ENCODE results near the gene THAP7. TPM values are rescaled to one million over a fixed set of nuclear protein-coding genes. Genes with fewer than 3 reads are reported as not detected.
A peak's percentile ranks its signal among the peaks of the same experiment; 100 is the strongest.

The THAP7 gene
- total and polyA plus RNA-seq, 5 experiments from 2014 or later, result 31.7 to 70.5 (median 55.5) TPM

GRCh38 chr22:21003782-21004181, 1.9 kb upstream of the THAP7 start:
- no peak for ATAC-seq
- Mint-ChIP-seq H3K36me3 (peaks cover 0 to 5% (median 0%) of the 10 kb centered on the region in 3 donors), H3K4me3 (peak overlapping the region in 8 of 10 donors; percentile 24 to 98 (median 97)), H3K4me1 (peaks cover 12 to 42% (median 38%) of the 10 kb centered on the region in 4 donors), H3K27me3 (no peaks in the 10 kb centered on the region), H3K27ac (peak overlapping the region in 9 of 10 donors; percentile 94 to 100 (median 99)), H3K9me3 (no peaks in the 10 kb centered on the region)
- POLR2A ChIA-PET, result interaction anchor here (4.4 to 7.0 kb wide), 2 partner anchors 10 to 22 kb away, joined by 41 to 78 read pairs; partner anchors contain the start of genes LZTR1 and P2RX6
- no peak for DNase-seq

- H3K4me3 Mint-ChIP-seq, result peak overlapping the region; percentile 94 to 98 (median 98)
- DNase-seq, result peak in 1 of 10 donors; percentile 65
- H3K36me3 Mint-ChIP-seq, result peaks cover 0 to 15% (median 0%) of the 10 kb centered on the region in 3 donors
Observed at GRCh38 chr22:21000987-21001600, 824 bp downstream of the THAP7 start.

GRCh38 chr22:21000207-21000986, 1.5 kb downstream of the THAP7 start:
- H3K36me3 Mint-ChIP-seq, result peaks cover 0 to 16% (median 0%) of the 10 kb centered on the region in 3 donors
- peaks cover 18 to 49% (median 43%) of the 10 kb centered on the region in 4 donors for H3K4me1 Mint-ChIP-seq
- peak overlapping the region; percentile 98 to 100 (median 99) for H3K27ac Mint-ChIP-seq
- POLR2A ChIA-PET, result interaction anchor here (0.7 to 7.0 kb wide), 9 partner anchors 10 to 884 kb away, joined by 3 to 78 read pairs (median 3); partner anchors contain the start of genes LRRC74B, LZTR1 and TRMT2A
- peak overlapping the region; percentile 94 to 98 (median 98) for H3K4me3 Mint-ChIP-seq
- ATAC-seq (no peak), DNase-seq (peak in 1 of 10 donors; percentile 62)
- no peaks in the 10 kb centered on the region for H3K27me3 Mint-ChIP-seq
- H3K9me3 Mint-ChIP-seq, result no peaks in the 10 kb centered on the region

More at GRCh38 chr22:21000987-21001600, 824 bp downstream of the THAP7 start:
- peaks cover 18 to 49% (median 43%) of the 10 kb centered on the region in 4 donors for H3K4me1 Mint-ChIP-seq
- POLR2A ChIA-PET, result interaction anchor here (0.7 to 7.0 kb wide), 9 partner anchors 11 to 884 kb away, joined by 3 to 78 read pairs (median 3); partner anchors contain the start of genes LRRC74B, LZTR1 and TRMT2A
- peak overlapping the region; percentile 98 to 100 (median 99) for H3K27ac Mint-ChIP-seq
- no peaks in the 10 kb centered on the region for H3K27me3 Mint-ChIP-seq
- ATAC-seq, result no peak
- H3K9me3 Mint-ChIP-seq, result no peaks in the 10 kb centered on the region

GRCh38 chr22:20999350-21000206, 2.3 kb downstream of the THAP7 start:
- H3K27ac Mint-ChIP-seq, result peak overlapping the region in 8 of 10 donors; percentile 6 to 100 (median 99)
- peaks cover 18 to 49% (median 43%) of the 10 kb centered on the region in 4 donors for H3K4me1 Mint-ChIP-seq
- peaks cover 0 to 19% (median 0%) of the 10 kb centered on the region in 3 donors for H3K36me3 Mint-ChIP-seq
- no peaks in the 10 kb centered on the region for H3K27me3 Mint-ChIP-seq
- DNase-seq (peak in 1 of 10 donors; percentile 49), ATAC-seq (no peak)
- peak overlapping the region; percentile 34 to 98 (median 96) for H3K4me3 Mint-ChIP-seq
- no peaks in the 10 kb centered on the region for H3K9me3 Mint-ChIP-seq
- POLR2A ChIA-PET, result interaction anchor here (0.7 to 7.0 kb wide), 6 partner anchors 9 to 22 kb away, joined by 3 to 78 read pairs (median 3); partner anchors contain the start of genes LZTR1 and P2RX6

GRCh38 chr22:20998411-20999336, 3.2 kb downstream of the THAP7 start:
- DNase-seq (no peak), ATAC-seq (no peak)
- POLR2A ChIA-PET, result interaction anchor here (0.8 to 7.0 kb wide), 4 partner anchors 8 to 17 kb away, joined by 3 to 78 read pairs (median 10); partner anchors contain the start of gene LZTR1
- Mint-ChIP-seq H3K36me3 (peaks cover 0 to 19% (median 0%) of the 10 kb centered on the region in 3 donors), H3K4me1 (peaks cover 18 to 47% (median 37%) of the 10 kb centered on the region in 4 donors), H3K27me3 (no peaks in the 10 kb centered on the region), H3K27ac (peak overlapping the region in 9 of 10 donors; percentile 25 to 92 (median 73)), H3K4me3 (peak overlapping the region in 3 of 10 donors; percentile 18 to 48 (median 29)), H3K9me3 (no peaks in the 10 kb centered on the region)

- Mint-ChIP-seq H3K9me3 (no peaks in the 10 kb centered on the region), H3K27me3 (no peaks in the 10 kb centered on the region), H3K4me1 (peaks cover 11 to 37% (median 28%) of the 10 kb centered on the region in 4 donors), H3K27ac (peak overlapping the region in 6 of 10 donors; percentile 4 to 91 (median 49)), H3K4me3 (no peak overlapping the region), H3K36me3 (peaks cover 0 to 19% (median 0%) of the 10 kb centered on the region in 3 donors)
- ATAC-seq, result no peak
- no peak for DNase-seq
- POLR2A ChIA-PET, result interaction anchor here (1.4 kb wide), 1 partner anchor 13 kb away, joined by 5 read pairs; no protein-coding TSS in a partner anchor
Observed at GRCh38 chr22:20997536-20998257, 4.2 kb downstream of the THAP7 start.

- no peaks in the 10 kb centered on the region for H3K9me3 Mint-ChIP-seq
- DNase-seq (no peak), ATAC-seq (no peak)
- H3K4me3 Mint-ChIP-seq, result peak overlapping the region in 1 of 10 donors; percentile 6
- H3K36me3 Mint-ChIP-seq, result peaks cover 0 to 22% (median 0%) of the 10 kb centered on the region in 3 donors
- POLR2A ChIA-PET, result interaction anchor here (0.6 to 1.4 kb wide), 5 partner anchors 11 to 655 kb away, joined by 3 to 5 read pairs (median 3); partner anchors contain the start of gene LZTR1
- peaks cover 9 to 32% (median 26%) of the 10 kb centered on the region in 4 donors for H3K4me1 Mint-ChIP-seq
- H3K27ac Mint-ChIP-seq, result peak overlapping the region in 7 of 10 donors; percentile 4 to 91 (median 48)
- H3K27me3 Mint-ChIP-seq, result no peaks in the 10 kb centered on the region
Observed at GRCh38 chr22:20996598-20997535, 5.1 kb downstream of the THAP7 start.

GRCh38 chr22:20996031-20996410, 5.9 kb downstream of the THAP7 start:
- POLR2A ChIA-PET, result interaction anchor here (0.6 to 1.0 kb wide), 4 partner anchors 10 to 656 kb away, joined by 3 to 4 read pairs (median 3); partner anchors contain the start of gene LZTR1
- H3K27ac Mint-ChIP-seq, result peak overlapping the region in 4 of 10 donors; percentile 29 to 77 (median 52)

GRCh38 chr22:20995329-20996030, 6.4 kb downstream of the THAP7 start:
- Mint-ChIP-seq H3K27me3 (no peaks in the 10 kb centered on the region), H3K36me3 (peaks cover 0 to 26% (median 0%) of the 10 kb centered on the region in 3 donors), H3K4me3 (no peak overlapping the region), H3K4me1 (peaks cover 8 to 20% (median 15%) of the 10 kb centered on the region in 4 donors), H3K9me3 (no peaks in the 10 kb centered on the region), H3K27ac (peak overlapping the region in 2 of 10 donors; percentile 29 to 34)
- no peak for ATAC-seq
- peak in 1 of 10 donors; percentile 59 for DNase-seq
- POLR2A ChIA-PET, result no interaction called here

More at GRCh38 chr22:20996031-20996410, 5.9 kb downstream of the THAP7 start:
- Mint-ChIP-seq H3K27me3 (no peaks in the 10 kb centered on the region), H3K4me1 (peaks cover 8 to 24% (median 20%) of the 10 kb centered on the region in 4 donors), H3K9me3 (no peaks in the 10 kb centered on the region), H3K4me3 (no peak overlapping the region), H3K36me3 (peaks cover 0 to 23% (median 0%) of the 10 kb centered on the region in 3 donors)
- DNase-seq (no peak), ATAC-seq (no peak)

Data from naive thymus-derived CD8-positive, alpha-beta T cell (primary cell).